ENCODE results near the gene KIAA0930.
"Not testable (repeated sequence)": the region's sequence is repeated elsewhere in the genome, so short reads cannot be mapped to it uniquely, and the experiment has no call there.

KIAA0930 gene

GRCh38 chr22:45200860-45201511 is 39.7 kb downstream of the KIAA0930 start:
- DNase-seq (ENCODE audit: low read depth in 2 of 2): no peak

GRCh38 chr22:45200230-45200629 is 40.5 kb downstream of the KIAA0930 start:
- no peak for DNase-seq (ENCODE audit: low read depth in 2 of 2)

- no peak for DNase-seq (ENCODE audit: low read depth in 2 of 2)
These were observed 41.0 kb downstream of the KIAA0930 start for GRCh38 chr22:45199723-45200122.

- DNase-seq (ENCODE audit: low read depth in 2 of 2): no peak
These were observed 42.3 kb downstream of the KIAA0930 start for GRCh38 chr22:45198463-45198795.

- DNase-seq (ENCODE audit: low read depth in 2 of 2): no peak
These were observed 42.9 kb downstream of the KIAA0930 start for GRCh38 chr22:45197606-45198462.

- DNase-seq (ENCODE audit: low read depth in 2 of 2): no peak
These were observed 43.6 kb downstream of the KIAA0930 start for GRCh38 chr22:45196926-45197605.

GRCh38 chr22:45196308-45196707 is 44.4 kb downstream of the KIAA0930 start:
- DNase-seq (ENCODE audit: low read depth in 2 of 2): no peak

- no peak for DNase-seq (ENCODE audit: low read depth in 2 of 2)
These were observed 45.1 kb downstream of the KIAA0930 start for GRCh38 chr22:45195616-45196015.

- DNase-seq (ENCODE audit: low read depth in 2 of 2): no peak
These were observed 46.0 kb downstream of the KIAA0930 start for GRCh38 chr22:45194686-45195085.

GRCh38 chr22:45192701-45193187 is 48.0 kb downstream of the KIAA0930 start:
- DNase-seq (ENCODE audit: low read depth in 2 of 2): no peak

- not testable (repeated sequence) for DNase-seq (ENCODE audit: low read depth in 2 of 2)
These were observed 48.9 kb downstream of the KIAA0930 start for GRCh38 chr22:45191746-45192145.

GRCh38 chr22:45190202-45190872 is 50.4 kb downstream of the KIAA0930 start:
- no peak for DNase-seq (ENCODE audit: low read depth in 2 of 2)

GRCh38 chr22:45188779-45189178 is 51.9 kb downstream of the KIAA0930 start:
- DNase-seq (ENCODE audit: low read depth in 2 of 2): no peak

- no peak for DNase-seq (ENCODE audit: low read depth in 2 of 2)
These were observed 52.8 kb downstream of the KIAA0930 start for GRCh38 chr22:45187891-45188290.

GRCh38 chr22:45185718-45186514 is 54.8 kb downstream of the KIAA0930 start:
- no peak for DNase-seq (ENCODE audit: low read depth in 2 of 2)

GRCh38 chr22:45183974-45184373 is 56.7 kb downstream of the KIAA0930 start:
- DNase-seq (ENCODE audit: low read depth in 2 of 2): no peak

- no peak for DNase-seq (ENCODE audit: low read depth in 2 of 2)
These were observed 58.9 kb downstream of the KIAA0930 start for GRCh38 chr22:45181766-45182165.

GRCh38 chr22:45181240-45181639 is 59.5 kb downstream of the KIAA0930 start:
- DNase-seq (ENCODE audit: low read depth in 2 of 2): no peak

- DNase-seq (ENCODE audit: low read depth in 2 of 2): no peak
These were observed 60.5 kb downstream of the KIAA0930 start for GRCh38 chr22:45180146-45180679.

GRCh38 chr22:45179276-45180049 is 61.2 kb downstream of the KIAA0930 start:
- no peak for DNase-seq (ENCODE audit: low read depth in 2 of 2)

Data from fibroblast of skin of left quadriceps (primary cell).